ENCODE measurements around the gene NFATC2. TPM values are rescaled to one million over a fixed set of nuclear protein-coding genes. Genes with fewer than 3 reads are reported as not detected.

The NFATC2 gene
- total and polyA plus RNA-seq, 12 donors = 0.61 to 7.7 (median 4.0) TPM

DNA sequence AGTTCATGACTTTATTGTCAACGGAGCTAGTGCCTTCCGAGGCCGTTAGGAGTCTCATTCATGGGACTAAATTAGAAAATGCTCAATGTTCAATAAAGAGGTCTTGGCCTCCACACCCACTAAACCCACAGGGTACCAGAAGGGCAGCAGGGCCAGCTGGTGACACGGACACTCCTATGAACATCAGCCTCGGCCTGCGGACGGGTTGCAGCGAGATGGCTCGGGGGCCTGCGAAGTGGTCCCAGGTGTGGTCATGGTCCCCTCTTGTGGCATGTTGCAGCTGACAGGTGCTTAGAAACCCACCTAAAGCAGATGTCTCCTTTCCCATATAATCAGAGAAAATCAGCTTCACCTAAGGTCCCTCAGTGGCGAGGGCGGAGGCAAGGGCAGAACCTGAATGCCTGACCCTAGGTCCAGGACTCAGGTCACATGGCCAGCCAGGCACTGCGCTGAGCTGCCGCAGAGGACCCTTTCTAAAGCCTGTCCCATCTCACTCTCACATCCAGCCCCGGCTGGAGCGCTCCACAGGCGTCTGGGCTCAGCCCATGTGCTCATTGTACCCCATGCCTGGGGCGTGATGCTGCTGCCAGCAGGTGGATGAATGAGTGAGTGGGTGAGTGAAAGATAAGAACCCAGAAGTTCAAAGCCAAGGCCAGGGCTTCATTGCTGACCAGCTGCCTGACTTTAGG, 35.8 kb downstream of the NFATC2 start:
- Histone ChIP-seq H3K4me1 (replicated peaks in 1 of 2) (no peaks in the 10 kb centered on the region), H3K9me3 (replicated peaks in 1 of 3) (no peaks in the 10 kb centered on the region), H3K27ac (no peak overlapping the region), H3K4me3 (no peak overlapping the region), H3K36me3 (replicated peaks in 1 of 2) (no peaks in the 10 kb centered on the region), H3K27me3 (no peaks in the 10 kb centered on the region)
- intact Hi-C loops (cut with DNase I) = no loop called here
- no peak for TF ChIP-seq POLR2A (IDR thresholded peaks at IDR 0.05)
- TF ChIP-seq, protein P1, sequence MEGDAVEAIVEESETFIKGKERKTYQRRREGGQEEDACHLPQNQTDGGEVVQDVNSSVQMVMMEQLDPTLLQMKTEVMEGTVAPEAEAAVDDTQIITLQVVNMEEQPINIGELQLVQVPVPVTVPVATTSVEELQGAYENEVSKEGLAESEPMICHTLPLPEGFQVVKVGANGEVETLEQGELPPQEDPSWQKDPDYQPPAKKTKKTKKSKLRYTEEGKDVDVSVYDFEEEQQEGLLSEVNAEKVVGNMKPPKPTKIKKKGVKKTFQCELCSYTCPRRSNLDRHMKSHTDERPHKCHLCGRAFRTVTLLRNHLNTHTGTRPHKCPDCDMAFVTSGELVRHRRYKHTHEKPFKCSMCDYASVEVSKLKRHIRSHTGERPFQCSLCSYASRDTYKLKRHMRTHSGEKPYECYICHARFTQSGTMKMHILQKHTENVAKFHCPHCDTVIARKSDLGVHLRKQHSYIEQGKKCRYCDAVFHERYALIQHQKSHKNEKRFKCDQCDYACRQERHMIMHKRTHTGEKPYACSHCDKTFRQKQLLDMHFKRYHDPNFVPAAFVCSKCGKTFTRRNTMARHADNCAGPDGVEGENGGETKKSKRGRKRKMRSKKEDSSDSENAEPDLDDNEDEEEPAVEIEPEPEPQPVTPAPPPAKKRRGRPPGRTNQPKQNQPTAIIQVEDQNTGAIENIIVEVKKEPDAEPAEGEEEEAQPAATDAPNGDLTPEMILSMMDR (IDR thresholded peaks at IDR 0.05) = no peak
- WGBS, 4 donors = 92 to 97% (median 94%) methylated on average over 12 to 18 of the region's 18 CpGs
- DNase-seq = no peak

DNA sequence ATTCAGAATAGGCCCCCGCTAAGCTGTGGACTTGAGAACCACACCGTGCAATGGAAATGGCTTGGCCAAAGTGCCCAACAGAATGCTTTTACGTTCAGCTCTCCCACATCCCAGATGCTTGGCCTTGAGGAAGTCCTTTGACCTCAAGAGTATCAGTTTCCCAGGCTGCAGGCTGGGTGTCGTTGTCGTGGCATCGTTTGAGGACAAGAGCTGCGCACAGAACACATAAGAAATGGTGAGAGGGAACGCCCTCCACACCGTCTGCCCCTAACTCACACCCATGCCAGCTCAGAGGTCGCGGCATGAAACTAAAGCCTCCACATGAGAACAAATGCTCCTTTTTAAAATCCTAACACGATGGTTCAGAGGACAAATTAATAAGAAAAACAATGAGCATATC, 37.0 kb downstream of the NFATC2 start:
- DNase-seq = no peak
- intact Hi-C loops (cut with DNase I) = no loop called here
- no peaks in the 10 kb centered on the region for H3K36me3 ChIP-seq (replicated peaks in 1 of 2)
- TF ChIP-seq, protein P1 (IDR thresholded peaks at IDR 0.05) = no peak
- no peak for TF ChIP-seq POLR2A (IDR thresholded peaks at IDR 0.05)
- H3K4me3 ChIP-seq = no peak overlapping the region
- no peak overlapping the region for H3K27ac ChIP-seq
- H3K9me3 ChIP-seq (replicated peaks in 1 of 3) = no peaks in the 10 kb centered on the region
- H3K27me3 ChIP-seq = no peaks in the 10 kb centered on the region
- WGBS, 4 donors = 84 to 90% (median 87%) methylated on average over 10 to 12 of the region's 12 CpGs
- no peaks in the 10 kb centered on the region for H3K4me1 ChIP-seq (replicated peaks in 1 of 2)

DNA sequence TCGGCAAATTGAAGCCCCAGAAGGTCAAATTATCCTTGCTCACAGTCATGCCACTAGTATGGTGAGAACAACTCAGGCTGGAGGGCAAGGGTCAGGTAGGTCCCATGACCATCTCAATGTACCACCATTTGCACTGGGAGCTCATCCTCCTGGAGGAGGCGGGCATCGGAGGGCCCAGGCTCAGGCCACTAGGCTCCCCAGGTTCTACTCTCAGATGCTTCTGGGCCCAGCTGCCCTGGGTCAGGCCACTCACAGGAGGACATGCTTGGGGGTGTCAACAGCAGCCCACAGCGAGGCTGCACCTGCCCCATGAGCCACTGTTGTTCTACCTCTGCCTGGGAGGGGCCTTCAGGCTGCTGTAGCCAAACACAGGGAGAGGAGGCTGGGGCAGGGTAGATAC, 39.1 kb downstream of the NFATC2 start:
- 82 to 90% (median 86%) methylated on average over 3 to 4 of the region's 4 CpGs for WGBS, 4 donors
- intact Hi-C loops (cut with DNase I) = no loop called here
- TF ChIP-seq, protein P1 (IDR thresholded peaks at IDR 0.05) = no peak
- TF ChIP-seq POLR2A (IDR thresholded peaks at IDR 0.05) = no peak

DNA sequence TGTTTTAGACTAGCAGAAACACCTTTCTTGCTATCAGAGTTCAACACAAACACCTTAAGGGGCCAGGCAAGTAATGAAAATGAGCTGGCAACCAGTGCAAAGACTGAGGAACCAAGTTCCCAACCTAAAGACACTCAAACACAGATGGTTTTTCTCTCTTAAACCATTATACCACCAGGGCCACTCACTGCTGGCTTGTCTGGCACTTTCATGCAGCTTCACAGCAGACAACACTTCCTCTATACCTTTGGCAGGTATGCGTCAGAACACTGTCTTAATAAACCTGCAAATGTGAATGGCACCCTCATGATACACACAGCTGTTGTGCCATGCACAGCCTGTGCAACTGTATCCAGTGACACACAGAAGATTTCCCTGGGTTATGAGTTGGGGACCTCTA, 41.6 kb downstream of the NFATC2 start:
- intact Hi-C loops (cut with DNase I) = no loop called here
- no peaks in the 10 kb centered on the region for H3K27me3 ChIP-seq
- 83 to 100% (median 86%) methylated on average over 1 of the region's 1 CpG for WGBS, 4 donors
- peaks cover 0 to 14% of the 10 kb centered on the region in 2 donors for H3K4me1 ChIP-seq (replicated peaks in 1 of 2)
- H3K36me3 ChIP-seq (replicated peaks in 1 of 2) = no peaks in the 10 kb centered on the region
- no peaks in the 10 kb centered on the region for H3K9me3 ChIP-seq (replicated peaks in 1 of 3)
- DNase-seq = no peak
- TF ChIP-seq, protein P1 (IDR thresholded peaks at IDR 0.05) = no peak
- no peak for TF ChIP-seq POLR2A (IDR thresholded peaks at IDR 0.05)
- no peak overlapping the region for H3K27ac ChIP-seq
- no peak overlapping the region for H3K4me3 ChIP-seq

More for the DNA sequence above, 39.1 kb downstream of the NFATC2 start:
- H3K4me3 ChIP-seq = no peak overlapping the region
- no peak for DNase-seq
- H3K36me3 ChIP-seq (replicated peaks in 1 of 2) = no peaks in the 10 kb centered on the region
- H3K4me1 ChIP-seq (replicated peaks in 1 of 2) = peaks cover 0 to under 1% of the 10 kb centered on the region in 2 donors
- no peaks in the 10 kb centered on the region for H3K9me3 ChIP-seq (replicated peaks in 1 of 3)
- H3K27me3 ChIP-seq = no peaks in the 10 kb centered on the region
- no peak overlapping the region for H3K27ac ChIP-seq
